HepG2 (cell line): ENCODE data around the gene ESYT1. TPM values are rescaled to one million over a fixed set of nuclear protein-coding genes. Genes with fewer than 3 reads are reported as not detected.

Source experiments
- ATRX ChIP-seq: sonication (generic); formaldehyde crosslinking; IDR thresholded peaks from 2 replicates; pipeline ENCODE4 v1.4.0; 2020; ENCODE audit warnings: missing genetic modification reagents, borderline replicate concordance
- HCFC1 ChIP-seq: fragments of 150-350 bp; IDR thresholded peaks from 2 replicates; pipeline ENCODE4 v1.6.1; 2014; ENCODE audit warnings: low read depth, low read length
- HNF4A ChIP-seq: sonication (generic); formaldehyde crosslinking; IDR thresholded peaks from 2 replicates; pipeline ENCODE4 v1.4.0; 2020; ENCODE audit warnings: missing genetic modification reagents
- HOXA3 ChIP-seq: sonication (generic); formaldehyde crosslinking; IDR thresholded peaks from 2 replicates; pipeline ENCODE4 v1.5.0; 2020; ENCODE audit warnings: missing genetic modification reagents
- RARA ChIP-seq: IDR thresholded peaks from 2 replicates; pipeline ENCODE4 v1.6.1; 2016; ENCODE audit warnings: missing genetic modification reagents, missing compliant biosample characterization
- ZBTB1 ChIP-seq: sonication (generic); formaldehyde crosslinking; IDR thresholded peaks from 2 replicates; pipeline ENCODE4 v1.4.0; 2020; ENCODE audit warnings: missing genetic modification reagents, borderline replicate concordance
- ZNF335 ChIP-seq: sonication (generic); formaldehyde crosslinking; IDR thresholded peaks from 2 replicates; pipeline ENCODE4 v1.4.0; 2020; ENCODE audit warnings: missing genetic modification reagents
- polyA plus RNA-seq, 8 experiments: library from polyadenylated mRNA; depleted of rRNA in 3 of 8; stranded (reverse) in 7 of 8; unstranded in 1 of 8; fragments of >200 nt; fragmentation: Illumina TruSeq in 4 of 8; extraction: Trizol in 4 of 8; gene quantifications; 2 replicates each; pipeline versions ENCODE4 v1.2.1 to v1.2.3, GENCODE V29; 2011 to 2016; ENCODE audit warnings: low read depth in 4 of 8, missing spikeins in 1 of 8, mixed read lengths in 1 of 8; ENCODE audit not compliant: insufficient read depth in 1 of 8
- total RNA-seq, 5 experiments: library from RNA; depleted of rRNA; stranded (reverse); fragments of >200 nt; fragmentation: Illumina TruSeq; extraction: Trizol; gene quantifications; 2 replicates each; pipeline ENCODE4 v1.2.3, GENCODE V29; 2016; ENCODE audit warnings: low read depth in 1 of 5
- TF ChIP-seq, protein P1 (sequence below): IDR thresholded peaks from 2 replicates; pipeline ENCODE4 v1.6.1; 2016; ENCODE audit warnings: low read depth, missing genetic modification reagents, missing compliant biosample characterization
- TF ChIP-seq, protein P2 (sequence below): sonication (generic); formaldehyde crosslinking; IDR thresholded peaks from 2 replicates; pipeline ENCODE4 v1.5.0; 2020; ENCODE audit warnings: missing genetic modification reagents, mild to moderate bottlenecking, borderline replicate concordance
- TF ChIP-seq, protein P3 (sequence below): IDR thresholded peaks from 2 replicates; pipeline ENCODE4 v1.6.1; 2018; ENCODE audit warnings: missing genetic modification reagents
- TF ChIP-seq, protein P4 (sequence below), 2 experiments: sonication (generic) in 1 of 2; formaldehyde crosslinking in 1 of 2; IDR thresholded peaks; 2 replicates each; pipeline versions ENCODE4 v1.5.1 to v1.6.1; 2011 to 2020; ENCODE audit warnings: borderline replicate concordance in 1 of 2, low read depth in 1 of 2, low read length in 1 of 2, mild to moderate bottlenecking in 1 of 2, missing genetic modification reagents in 1 of 2, moderate library complexity in 1 of 2
- TF ChIP-seq, protein P5 (sequence below): sonication (generic); formaldehyde crosslinking; IDR thresholded peaks from 2 replicates; pipeline ENCODE4 v1.8.0; 2022; ENCODE audit warnings: missing genetic modification reagents, mild to moderate bottlenecking, inconsistent platforms, borderline replicate concordance

The ESYT1 gene
- total and polyA plus RNA-seq, 2 of the 13 experiments (the other 11 are each of a cell fraction or from before 2014, with no cell fraction given), result 66.9 to 71.0 TPM

DNA sequence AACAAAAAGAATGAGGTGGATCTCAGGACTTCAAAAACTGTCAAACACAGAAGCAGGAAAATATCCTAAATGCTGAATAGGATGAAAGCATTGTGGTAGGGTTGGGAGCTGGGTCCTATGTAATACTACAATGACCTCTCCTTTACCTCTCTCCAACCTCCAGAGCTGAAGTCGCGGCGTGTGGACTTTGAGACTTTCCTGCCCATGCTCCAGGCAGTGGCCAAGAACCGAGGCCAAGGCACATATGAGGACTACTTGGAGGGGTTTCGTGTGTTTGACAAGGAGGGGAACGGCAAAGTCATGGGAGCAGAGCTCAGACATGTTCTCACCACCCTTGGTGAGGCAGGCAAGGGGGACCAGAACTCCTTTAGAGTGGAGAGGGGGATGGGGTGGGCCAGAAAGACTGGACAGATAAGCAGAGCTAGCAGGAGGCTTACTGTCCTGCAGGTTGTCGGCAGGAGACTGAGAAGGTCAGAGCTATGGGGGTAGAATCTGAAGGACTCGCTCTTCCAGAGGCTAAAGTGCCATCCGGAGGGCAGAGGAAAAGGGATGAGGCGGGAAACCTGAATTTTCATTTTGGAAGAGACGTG is 27.3 kb downstream of the ESYT1 start (continued):
- TF ChIP-seq, protein P1, sequence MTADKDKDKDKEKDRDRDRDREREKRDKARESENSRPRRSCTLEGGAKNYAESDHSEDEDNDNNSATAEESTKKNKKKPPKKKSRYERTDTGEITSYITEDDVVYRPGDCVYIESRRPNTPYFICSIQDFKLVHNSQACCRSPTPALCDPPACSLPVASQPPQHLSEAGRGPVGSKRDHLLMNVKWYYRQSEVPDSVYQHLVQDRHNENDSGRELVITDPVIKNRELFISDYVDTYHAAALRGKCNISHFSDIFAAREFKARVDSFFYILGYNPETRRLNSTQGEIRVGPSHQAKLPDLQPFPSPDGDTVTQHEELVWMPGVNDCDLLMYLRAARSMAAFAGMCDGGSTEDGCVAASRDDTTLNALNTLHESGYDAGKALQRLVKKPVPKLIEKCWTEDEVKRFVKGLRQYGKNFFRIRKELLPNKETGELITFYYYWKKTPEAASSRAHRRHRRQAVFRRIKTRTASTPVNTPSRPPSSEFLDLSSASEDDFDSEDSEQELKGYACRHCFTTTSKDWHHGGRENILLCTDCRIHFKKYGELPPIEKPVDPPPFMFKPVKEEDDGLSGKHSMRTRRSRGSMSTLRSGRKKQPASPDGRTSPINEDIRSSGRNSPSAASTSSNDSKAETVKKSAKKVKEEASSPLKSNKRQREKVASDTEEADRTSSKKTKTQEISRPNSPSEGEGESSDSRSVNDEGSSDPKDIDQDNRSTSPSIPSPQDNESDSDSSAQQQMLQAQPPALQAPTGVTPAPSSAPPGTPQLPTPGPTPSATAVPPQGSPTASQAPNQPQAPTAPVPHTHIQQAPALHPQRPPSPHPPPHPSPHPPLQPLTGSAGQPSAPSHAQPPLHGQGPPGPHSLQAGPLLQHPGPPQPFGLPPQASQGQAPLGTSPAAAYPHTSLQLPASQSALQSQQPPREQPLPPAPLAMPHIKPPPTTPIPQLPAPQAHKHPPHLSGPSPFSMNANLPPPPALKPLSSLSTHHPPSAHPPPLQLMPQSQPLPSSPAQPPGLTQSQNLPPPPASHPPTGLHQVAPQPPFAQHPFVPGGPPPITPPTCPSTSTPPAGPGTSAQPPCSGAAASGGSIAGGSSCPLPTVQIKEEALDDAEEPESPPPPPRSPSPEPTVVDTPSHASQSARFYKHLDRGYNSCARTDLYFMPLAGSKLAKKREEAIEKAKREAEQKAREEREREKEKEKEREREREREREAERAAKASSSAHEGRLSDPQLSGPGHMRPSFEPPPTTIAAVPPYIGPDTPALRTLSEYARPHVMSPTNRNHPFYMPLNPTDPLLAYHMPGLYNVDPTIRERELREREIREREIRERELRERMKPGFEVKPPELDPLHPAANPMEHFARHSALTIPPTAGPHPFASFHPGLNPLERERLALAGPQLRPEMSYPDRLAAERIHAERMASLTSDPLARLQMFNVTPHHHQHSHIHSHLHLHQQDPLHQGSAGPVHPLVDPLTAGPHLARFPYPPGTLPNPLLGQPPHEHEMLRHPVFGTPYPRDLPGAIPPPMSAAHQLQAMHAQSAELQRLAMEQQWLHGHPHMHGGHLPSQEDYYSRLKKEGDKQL, result no peak
- TF ChIP-seq ZNF335 (CRISPR knock-in tag), result no peak
- no peak for TF ChIP-seq ZBTB1 (CRISPR knock-in tag)
- TF ChIP-seq, protein P2, sequence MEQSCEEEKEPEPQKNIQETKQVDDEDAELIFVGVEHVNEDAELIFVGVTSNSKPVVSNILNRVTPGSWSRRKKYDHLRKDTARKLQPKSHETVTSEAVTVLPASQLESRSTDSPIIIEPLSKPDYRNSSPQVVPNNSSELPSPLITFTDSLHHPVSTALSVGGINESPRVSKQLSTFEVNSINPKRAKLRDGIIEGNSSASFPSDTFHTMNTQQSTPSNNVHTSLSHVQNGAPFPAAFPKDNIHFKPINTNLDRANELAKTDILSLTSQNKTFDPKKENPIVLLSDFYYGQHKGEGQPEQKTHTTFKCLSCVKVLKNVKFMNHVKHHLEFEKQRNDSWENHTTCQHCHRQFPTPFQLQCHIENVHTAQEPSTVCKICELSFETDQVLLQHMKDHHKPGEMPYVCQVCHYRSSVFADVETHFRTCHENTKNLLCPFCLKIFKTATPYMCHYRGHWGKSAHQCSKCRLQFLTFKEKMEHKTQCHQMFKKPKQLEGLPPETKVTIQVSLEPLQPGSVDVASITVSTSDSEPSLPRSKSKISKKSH (CRISPR knock-in tag), result no peak
- TF ChIP-seq, protein P3, sequence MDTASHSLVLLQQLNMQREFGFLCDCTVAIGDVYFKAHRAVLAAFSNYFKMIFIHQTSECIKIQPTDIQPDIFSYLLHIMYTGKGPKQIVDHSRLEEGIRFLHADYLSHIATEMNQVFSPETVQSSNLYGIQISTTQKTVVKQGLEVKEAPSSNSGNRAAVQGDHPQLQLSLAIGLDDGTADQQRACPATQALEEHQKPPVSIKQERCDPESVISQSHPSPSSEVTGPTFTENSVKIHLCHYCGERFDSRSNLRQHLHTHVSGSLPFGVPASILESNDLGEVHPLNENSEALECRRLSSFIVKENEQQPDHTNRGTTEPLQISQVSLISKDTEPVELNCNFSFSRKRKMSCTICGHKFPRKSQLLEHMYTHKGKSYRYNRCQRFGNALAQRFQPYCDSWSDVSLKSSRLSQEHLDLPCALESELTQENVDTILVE (CRISPR knock-in tag), result no peak
- TF ChIP-seq, protein P4, sequence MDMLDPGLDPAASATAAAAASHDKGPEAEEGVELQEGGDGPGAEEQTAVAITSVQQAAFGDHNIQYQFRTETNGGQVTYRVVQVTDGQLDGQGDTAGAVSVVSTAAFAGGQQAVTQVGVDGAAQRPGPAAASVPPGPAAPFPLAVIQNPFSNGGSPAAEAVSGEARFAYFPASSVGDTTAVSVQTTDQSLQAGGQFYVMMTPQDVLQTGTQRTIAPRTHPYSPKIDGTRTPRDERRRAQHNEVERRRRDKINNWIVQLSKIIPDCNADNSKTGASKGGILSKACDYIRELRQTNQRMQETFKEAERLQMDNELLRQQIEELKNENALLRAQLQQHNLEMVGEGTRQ (IDR thresholded peaks at IDR 0.05; ENCODE audit: low read depth, low read length), result no peak
- TF ChIP-seq, protein P4 (CRISPR knock-in tag; IDR thresholded peaks at IDR 0.05; ENCODE audit: borderline replicate concordance), result no peak
- TF ChIP-seq HOXA3 (CRISPR knock-in tag), result no peak
- peak; percentile 46; the same call in 1 of the 2 replicates for TF ChIP-seq HNF4A (CRISPR knock-in tag)
- peak; percentile 66 for TF ChIP-seq RARA (CRISPR knock-in tag)
- no peak for TF ChIP-seq HCFC1
- TF ChIP-seq, protein P5, sequence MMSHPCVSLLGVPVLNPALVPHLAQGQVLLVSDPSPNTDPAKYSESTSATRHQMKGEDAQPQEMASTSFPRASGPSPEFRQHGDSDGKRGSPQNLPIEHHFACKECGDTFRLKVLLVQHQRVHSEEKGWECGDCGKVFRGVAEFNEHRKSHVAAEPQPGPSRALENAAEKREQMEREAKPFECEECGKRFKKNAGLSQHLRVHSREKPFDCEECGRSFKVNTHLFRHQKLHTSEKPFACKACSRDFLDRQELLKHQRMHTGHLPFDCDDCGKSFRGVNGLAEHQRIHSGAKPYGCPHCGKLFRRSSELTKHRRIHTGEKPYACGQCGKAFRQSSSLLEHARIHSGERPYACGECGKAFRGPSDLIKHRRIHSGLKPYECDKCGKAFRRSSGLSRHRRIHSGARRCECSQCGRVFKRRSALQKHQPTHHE, result no peak
- TF ChIP-seq ATRX (CRISPR knock-in tag), result no peak
